DOHH2 (cell line): Measurements from ENCODE around the gene SP6.
A peak's percentile ranks its signal among the peaks of the same experiment; 100 is the strongest.

Source experiments
- H3F3A ChIP-seq: fragments of 200-600 bp; sonication (generic), shearing (Covaris generic); 2 replicates; pipeline ENCODE4 v1.6.0; 2016; ENCODE audit warnings: antibody characterized with exemption, mild to moderate bottlenecking; ENCODE audit not compliant: control insufficient read depth, insufficient read depth
- H3K27ac ChIP-seq: fragments of 200-600 bp; sonication (generic); 2 replicates; pipeline ENCODE4 v1.5.1; 2014; ENCODE audit warnings: low read depth, mild to moderate bottlenecking, low read length, moderate library complexity
- H3K27me3 ChIP-seq: fragments of 200-600 bp; sonication (generic); 2 replicates; pipeline ENCODE4 v1.6.1; 2014; ENCODE audit warnings: mild to moderate bottlenecking, low read length, mixed read lengths; ENCODE audit not compliant: control insufficient read depth
- H3K36me3 ChIP-seq: fragments of 200-600 bp; sonication (generic); 2 replicates; pipeline ENCODE4 v1.6.1; 2014; ENCODE audit warnings: mild to moderate bottlenecking, low read length, moderate library complexity, mixed read lengths; ENCODE audit not compliant: control insufficient read depth
- H3K4me1 ChIP-seq: fragments of 200-600 bp; sonication (generic); 2 replicates; pipeline ENCODE4 v1.6.1; 2014; ENCODE audit warnings: mild to moderate bottlenecking, low read length, mixed read lengths; ENCODE audit not compliant: control insufficient read depth
- H3K4me2 ChIP-seq: fragments of 200-600 bp; sonication (generic); 2 replicates; pipeline ENCODE4 v1.6.0; 2014; ENCODE audit warnings: mild to moderate bottlenecking, low read length, moderate library complexity
- H3K4me3 ChIP-seq: fragments of 200-600 bp; sonication (generic); 2 replicates; pipeline ENCODE4 v1.5.1; 2014; ENCODE audit warnings: mild to moderate bottlenecking, low read length, mixed read lengths
- H3K79me2 ChIP-seq: fragments of 200-600 bp; sonication (generic); 2 replicates; pipeline ENCODE4 v1.6.1; 2014; ENCODE audit warnings: mild to moderate bottlenecking, low read length, mixed read lengths; ENCODE audit not compliant: control insufficient read depth
- H3K9me2 ChIP-seq: fragments of 200-600 bp; sonication (generic); replicated peaks from 2 replicates; pipeline ENCODE4 v1.6.1; 2014; ENCODE audit warnings: mild to moderate bottlenecking, low read length, mixed read lengths; ENCODE audit not compliant: control insufficient read depth
- H3K9me3 ChIP-seq: fragments of 200-600 bp; sonication (generic); 2 replicates; pipeline ENCODE4 v1.6.1; 2014; ENCODE audit warnings: antibody characterized with exemption, low read length, mixed read lengths; ENCODE audit not compliant: control insufficient read depth, insufficient read depth
- H4K20me1 ChIP-seq: fragments of 200-600 bp; sonication (generic); 2 replicates; pipeline ENCODE4 v1.6.0; 2014; ENCODE audit warnings: low read depth, mild to moderate bottlenecking, antibody characterized with exemption, low read length, moderate library complexity; ENCODE audit not compliant: control insufficient read depth, insufficient read depth
- CTCF ChIP-seq: fragments of 200-600 bp; sonication (generic); IDR thresholded peaks from one replicate; pipeline ENCODE4 v1.5.1; 2014; ENCODE audit warnings: antibody characterized with exemption, mild to moderate bottlenecking, low read depth, low read length; ENCODE audit not compliant: poor library complexity, severe bottlenecking
- EZH2phosphoT487 ChIP-seq: fragments of 200-600 bp; sonication (generic); IDR thresholded peaks from 2 replicates; pipeline ENCODE4 v1.6.1; 2017; ENCODE audit warnings: borderline replicate concordance, mild to moderate bottlenecking, antibody characterized with exemption, low read length, moderate library complexity, mixed read lengths

The SP6 gene

GRCh38 chr17:47847341-47848197, 3.4 kb downstream of the SP6 start:
- Histone ChIP-seq H4K20me1 (no peaks in the 10 kb centered on the region), H3K27ac (no peak overlapping the region), H3K4me3 (no peak overlapping the region), H3K36me3 (no peaks in the 10 kb centered on the region), H3K9me3 (no peaks in the 10 kb centered on the region), H3K9me2 (no peaks in the 10 kb centered on the region), H3F3A (no peaks in the 10 kb centered on the region), H3K4me2 (no peak overlapping the region), H3K4me1 (peaks cover 7% of the 10 kb centered on the region), H3K79me2 (no peaks in the 10 kb centered on the region), H3K27me3 (peaks cover 47% of the 10 kb centered on the region)
- TF ChIP-seq CTCF (peak; percentile 62), EZH2phosphoT487 (no peak)

GRCh38 chr17:47846716-47847340, 4.1 kb downstream of the SP6 start:
- no peak overlapping the region for H3K4me3 ChIP-seq
- H3K27ac ChIP-seq, result no peak overlapping the region
- H3K9me2 ChIP-seq, result no peaks in the 10 kb centered on the region
- H3K79me2 ChIP-seq, result no peaks in the 10 kb centered on the region
- H3F3A ChIP-seq, result no peaks in the 10 kb centered on the region
- no peaks in the 10 kb centered on the region for H3K36me3 ChIP-seq
- H3K4me1 ChIP-seq, result peaks cover 7% of the 10 kb centered on the region
- TF ChIP-seq EZH2phosphoT487 (no peak), CTCF (no peak)
- H3K27me3 ChIP-seq, result peaks cover 39% of the 10 kb centered on the region
- H3K4me2 ChIP-seq, result no peak overlapping the region
- no peaks in the 10 kb centered on the region for H3K9me3 ChIP-seq
- H4K20me1 ChIP-seq, result no peaks in the 10 kb centered on the region

- no peaks in the 10 kb centered on the region for H3F3A ChIP-seq
- H3K4me3 ChIP-seq, result no peak overlapping the region
- H3K4me1 ChIP-seq, result peaks cover 14% of the 10 kb centered on the region
- H3K27ac ChIP-seq, result no peak overlapping the region
- no peaks in the 10 kb centered on the region for H3K36me3 ChIP-seq
- no peaks in the 10 kb centered on the region for H3K9me2 ChIP-seq
- H3K79me2 ChIP-seq, result no peaks in the 10 kb centered on the region
- TF ChIP-seq CTCF, result no peak
- TF ChIP-seq EZH2phosphoT487, result no peak
- no peak overlapping the region for H3K4me2 ChIP-seq
- no peaks in the 10 kb centered on the region for H4K20me1 ChIP-seq
- no peaks in the 10 kb centered on the region for H3K9me3 ChIP-seq
- peaks cover 28% of the 10 kb centered on the region for H3K27me3 ChIP-seq
Measured at GRCh38 chr17:47845716-47846075, 5.3 kb downstream of the SP6 start.
